GM19035 (cell line): ENCODE results near the gene PROM2.
"Not testable (repeated sequence)": the region's sequence is repeated elsewhere in the genome, so short reads cannot be mapped to it uniquely, and the experiment has no call there.

Source experiments
- ATAC-seq: cut with Tn5 transposase; IDR thresholded peaks from one replicate; pipeline ENCODE4 v1.9.1; 2021; ENCODE audit not compliant: unreplicated experiment

Gene PROM2

GRCh38 chr2:95268211-95269035 lies 5.8 kb upstream of the PROM2 start:
- no peak for ATAC-seq

GRCh38 chr2:95269036-95269680 lies 5.1 kb upstream of the PROM2 start:
- ATAC-seq, result no peak

GRCh38 chr2:95269745-95270144 lies 4.5 kb upstream of the PROM2 start:
- ATAC-seq, result not testable (repeated sequence)

- no peak for ATAC-seq
Observed at GRCh38 chr2:95270541-95271081, 3.6 kb upstream of the PROM2 start.

- no peak for ATAC-seq
Observed at GRCh38 chr2:95271381-95271971, 2.8 kb upstream of the PROM2 start.

- no peak for ATAC-seq
Observed at GRCh38 chr2:95272299-95272751, 1.9 kb upstream of the PROM2 start.

GRCh38 chr2:95272781-95273180 lies 1.5 kb upstream of the PROM2 start:
- no peak for ATAC-seq

- no peak for ATAC-seq
Observed at GRCh38 chr2:95273566-95274290, 521 bp upstream of the PROM2 start.

GRCh38 chr2:95275151-95275515 lies 884 bp downstream of the PROM2 start:
- ATAC-seq, result no peak

- ATAC-seq, result no peak
Observed at GRCh38 chr2:95275601-95276243, 1.5 kb downstream of the PROM2 start.

GRCh38 chr2:95276244-95276887 lies 2.1 kb downstream of the PROM2 start:
- ATAC-seq, result no peak

GRCh38 chr2:95276888-95277245 lies 2.6 kb downstream of the PROM2 start:
- ATAC-seq, result no peak

GRCh38 chr2:95277246-95277906 lies 3.1 kb downstream of the PROM2 start:
- no peak for ATAC-seq

GRCh38 chr2:95278051-95278471 lies 3.8 kb downstream of the PROM2 start:
- no peak for ATAC-seq

GRCh38 chr2:95278637-95279225 lies 4.5 kb downstream of the PROM2 start:
- no peak for ATAC-seq

- ATAC-seq, result no peak
Observed at GRCh38 chr2:95279435-95280035, 5.3 kb downstream of the PROM2 start.

- no peak for ATAC-seq
Observed at GRCh38 chr2:95281071-95281470, 6.8 kb downstream of the PROM2 start.

GRCh38 chr2:95281786-95282185 lies 7.5 kb downstream of the PROM2 start:
- no peak for ATAC-seq

- ATAC-seq, result no peak
Observed at GRCh38 chr2:95282458-95282857, 8.2 kb downstream of the PROM2 start.
